ENCODE measurements around the gene CBLB. TPM values are rescaled to one million over a fixed set of nuclear protein-coding genes. Genes with fewer than 3 reads are reported as not detected.

CBLB gene
- total and polyA plus RNA-seq, 8 donors, result 5.3 to 23.3 (median 10.4) TPM

- no peak for ATAC-seq
- TF ChIP-seq CTCF (IDR thresholded peaks at IDR 0.05), result no peak
- 1% methylated on average over 16 of the region's 16 CpGs for WGBS, 2 donors
- intact Hi-C loops (cut with DNase I), result no loop called here
- Histone ChIP-seq H3K27ac (peak overlapping the region; percentile 76 to 95 (median 91)), H3K4me1 (peaks cover 12 to 26% (median 15%) of the 10 kb centered on the region in 3 donors), H3K9me3 (no peaks in the 10 kb centered on the region), H3K36me3 (no peaks in the 10 kb centered on the region), H3K27me3 (no peaks in the 10 kb centered on the region), H3K4me3 (peak overlapping the region; percentile 62 to 94 (median 88))
- no peak for FAIRE-seq
- peak in 1 of 6 donors; percentile 13 for DNase-seq
These were observed 941 bp downstream of the CBLB start for GRCh38 chr3:105867712-105868430.

GRCh38 chr3:105866656-105867653 lies 1.9 kb downstream of the CBLB start:
- peaks cover 12 to 26% (median 15%) of the 10 kb centered on the region in 3 donors for H3K4me1 ChIP-seq
- FAIRE-seq, result peak; percentile 17
- no peak for TF ChIP-seq CTCF (IDR thresholded peaks at IDR 0.05)
- no peak for ATAC-seq
- no peaks in the 10 kb centered on the region for H3K36me3 ChIP-seq
- H3K4me3 ChIP-seq, result peak overlapping the region in 2 of 4 donors; percentile 84 to 92
- intact Hi-C loops (cut with DNase I), result no loop called here
- no peaks in the 10 kb centered on the region for H3K9me3 ChIP-seq
- DNase-seq, result no peak
- 45 to 50% methylated on average over 9 of the region's 9 CpGs for WGBS, 2 donors
- H3K27me3 ChIP-seq, result no peaks in the 10 kb centered on the region
- peak overlapping the region in 2 of 4 donors; percentile 94 to 95 for H3K27ac ChIP-seq

GRCh38 chr3:105865867-105866350 lies 2.9 kb downstream of the CBLB start:
- FAIRE-seq (no peak), ATAC-seq (no peak)
- H3K4me3 ChIP-seq, result peak overlapping the region in 1 of 4 donors; percentile 84

GRCh38 chr3:105865016-105865623 lies 3.7 kb downstream of the CBLB start:
- WGBS, 2 donors, result 57 to 64% methylated on average over 1 of the region's 1 CpG
- Histone ChIP-seq H3K4me1 (peaks cover 10 to 21% (median 13%) of the 10 kb centered on the region in 3 donors), H3K4me3 (peak overlapping the region in 1 of 4 donors; percentile 84), H3K27me3 (no peaks in the 10 kb centered on the region), H3K9me3 (no peaks in the 10 kb centered on the region), H3K27ac (no peak overlapping the region), H3K36me3 (no peaks in the 10 kb centered on the region)
- intact Hi-C loops (cut with DNase I), result no loop called here
- TF ChIP-seq CTCF (IDR thresholded peaks at IDR 0.05), result no peak
- ATAC-seq (no peak), DNase-seq (no peak), FAIRE-seq (no peak)

More at GRCh38 chr3:105865867-105866350, 2.9 kb downstream of the CBLB start:
- TF ChIP-seq CTCF (IDR thresholded peaks at IDR 0.05), result no peak
- Histone ChIP-seq H3K9me3 (no peaks in the 10 kb centered on the region), H3K4me1 (peaks cover 15 to 26% (median 15%) of the 10 kb centered on the region in 3 donors), H3K36me3 (no peaks in the 10 kb centered on the region), H3K27me3 (no peaks in the 10 kb centered on the region), H3K27ac (no peak overlapping the region)
- intact Hi-C loops (cut with DNase I), result no loop called here
- no peak for DNase-seq
- 71 to 81% methylated on average over 1 of the region's 1 CpG for WGBS, 2 donors
